Measurements from ENCODE around the gene SH3GL3. TPM values are rescaled to one million over a fixed set of nuclear protein-coding genes. Genes with fewer than 3 reads are reported as not detected.

Gene SH3GL3
- total RNA-seq, 6 experiments from 2014 or later: not detected

- Mint-ChIP-seq H3K9me3 (no peaks in the 10 kb centered on the region), H3K27me3 (ENCODE audit: insufficient read depth) (peaks cover 3% of the 10 kb centered on the region; the same call in 1 of the 2 replicates), H3K4me1 (ENCODE audit: low read depth) (no peaks in the 10 kb centered on the region), H3K27ac (no peak overlapping the region), H3K36me3 (ENCODE audit: low read depth) (no peaks in the 10 kb centered on the region), H3K4me3 (no peak overlapping the region)
- DNase-seq: peak; percentile 59
- TF ChIP-seq CTCF (IDR thresholded peaks at IDR 0.05): peak; percentile 92
These were observed 112.3 kb downstream of the SH3GL3 start for GRCh38 chr15:83559310-83559966.

- Mint-ChIP-seq H3K36me3 (ENCODE audit: low read depth) (no peaks in the 10 kb centered on the region), H3K9me3 (no peaks in the 10 kb centered on the region), H3K4me3 (no peak overlapping the region), H3K4me1 (ENCODE audit: low read depth) (no peaks in the 10 kb centered on the region), H3K27me3 (ENCODE audit: insufficient read depth) (no peaks in the 10 kb centered on the region), H3K27ac (no peak overlapping the region)
- TF ChIP-seq CTCF (IDR thresholded peaks at IDR 0.05): no peak
- no peak for DNase-seq
These were observed 114.5 kb downstream of the SH3GL3 start for GRCh38 chr15:83561661-83562060.

GRCh38 chr15:83565138-83565537 lies 118.0 kb downstream of the SH3GL3 start:
- no peak overlapping the region for H3K27ac Mint-ChIP-seq
- no peak for DNase-seq
- H3K4me3 Mint-ChIP-seq: no peak overlapping the region
- H3K27me3 Mint-ChIP-seq (ENCODE audit: insufficient read depth): no peaks in the 10 kb centered on the region
- H3K9me3 Mint-ChIP-seq: no peaks in the 10 kb centered on the region
- no peaks in the 10 kb centered on the region for H3K36me3 Mint-ChIP-seq (ENCODE audit: low read depth)
- no peak for TF ChIP-seq CTCF (IDR thresholded peaks at IDR 0.05)
- no peaks in the 10 kb centered on the region for H3K4me1 Mint-ChIP-seq (ENCODE audit: low read depth)

- no peak overlapping the region for H3K27ac Mint-ChIP-seq
These were observed 118.5 kb downstream of the SH3GL3 start for GRCh38 chr15:83565553-83566159.

GRCh38 chr15:83567318-83567717 lies 120.2 kb downstream of the SH3GL3 start:
- Mint-ChIP-seq H3K4me3 (no peak overlapping the region), H3K4me1 (ENCODE audit: low read depth) (no peaks in the 10 kb centered on the region), H3K27me3 (ENCODE audit: insufficient read depth) (no peaks in the 10 kb centered on the region), H3K27ac (no peak overlapping the region), H3K36me3 (ENCODE audit: low read depth) (no peaks in the 10 kb centered on the region), H3K9me3 (no peaks in the 10 kb centered on the region)
- no peak for TF ChIP-seq CTCF (IDR thresholded peaks at IDR 0.05)
- DNase-seq: no peak

More at GRCh38 chr15:83565553-83566159, 118.5 kb downstream of the SH3GL3 start:
- DNase-seq: no peak
- Mint-ChIP-seq H3K27me3 (ENCODE audit: insufficient read depth) (no peaks in the 10 kb centered on the region), H3K4me3 (no peak overlapping the region), H3K36me3 (ENCODE audit: low read depth) (no peaks in the 10 kb centered on the region), H3K4me1 (ENCODE audit: low read depth) (no peaks in the 10 kb centered on the region), H3K9me3 (no peaks in the 10 kb centered on the region)
- TF ChIP-seq CTCF (IDR thresholded peaks at IDR 0.05): peak; percentile 79

Data from HFFc6 (cell line).